HPDE6-E6E7 (cell line): ENCODE measurements around the gene SLC6A4.
"Not testable (repeated sequence)": the region's sequence is repeated elsewhere in the genome, so short reads cannot be mapped to it uniquely, and the experiment has no call there.

ENCODE experiments used
- DNase-seq: peaks from one replicate; pipeline ENCODE4 v3.0.0; 2011; ENCODE audit warnings: missing footprints; ENCODE audit errors: extremely low spot score

The SLC6A4 gene

DNA sequence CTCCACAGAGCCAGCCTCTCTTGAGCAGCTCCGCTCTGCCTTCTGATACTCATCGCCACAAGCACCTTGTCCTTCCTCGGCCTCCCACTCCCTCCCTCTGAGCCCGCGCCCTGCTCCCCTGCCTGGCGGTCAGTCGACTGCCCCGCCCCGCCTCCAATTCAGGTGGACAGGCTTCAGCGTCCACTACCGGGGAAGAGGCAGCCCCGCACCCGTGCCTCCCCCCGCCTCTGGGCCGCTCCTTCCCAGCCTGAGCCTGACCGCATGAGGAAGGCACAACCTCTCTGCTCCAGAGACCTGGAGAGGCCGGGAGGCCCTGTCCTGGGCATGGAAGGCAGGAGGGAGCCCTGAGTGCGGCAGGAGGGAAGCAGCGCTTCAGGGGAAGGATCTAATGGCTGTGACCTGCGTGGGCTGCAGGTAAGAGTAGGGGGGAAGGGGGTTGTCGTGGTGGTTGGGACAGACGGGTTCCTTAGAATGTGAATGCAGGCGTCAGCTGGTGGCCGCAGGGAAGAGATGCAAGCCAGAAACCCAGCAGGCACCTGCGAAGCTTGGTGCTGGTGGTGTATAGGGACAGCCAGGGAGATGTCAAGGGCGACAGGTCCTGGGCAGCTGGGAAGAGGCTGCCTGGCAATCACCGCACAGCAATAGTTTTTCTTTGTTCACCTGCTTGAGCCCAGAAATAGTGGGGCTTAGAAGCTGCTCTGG lies 3.0 kb upstream of the SLC6A4 start:
- DNase-seq, result no peak

DNA sequence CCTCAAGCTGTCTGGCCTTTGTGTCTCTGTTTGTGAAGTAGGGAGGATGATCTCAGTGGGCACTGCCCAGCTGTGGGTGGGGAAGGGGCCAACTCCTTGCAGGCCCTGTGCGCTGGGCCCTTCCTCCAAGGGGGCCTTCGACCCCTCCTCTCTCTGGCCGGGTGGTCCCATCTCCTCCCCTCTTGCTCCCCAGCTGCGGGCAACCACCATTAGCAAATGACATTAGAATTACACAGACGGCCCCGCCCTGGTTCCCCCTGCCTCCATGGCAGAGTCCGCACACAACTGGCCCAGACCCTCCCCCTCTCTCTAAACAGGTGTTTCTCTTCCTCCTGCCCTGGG lies 2.5 kb upstream of the SLC6A4 start:
- DNase-seq, result no peak

DNA sequence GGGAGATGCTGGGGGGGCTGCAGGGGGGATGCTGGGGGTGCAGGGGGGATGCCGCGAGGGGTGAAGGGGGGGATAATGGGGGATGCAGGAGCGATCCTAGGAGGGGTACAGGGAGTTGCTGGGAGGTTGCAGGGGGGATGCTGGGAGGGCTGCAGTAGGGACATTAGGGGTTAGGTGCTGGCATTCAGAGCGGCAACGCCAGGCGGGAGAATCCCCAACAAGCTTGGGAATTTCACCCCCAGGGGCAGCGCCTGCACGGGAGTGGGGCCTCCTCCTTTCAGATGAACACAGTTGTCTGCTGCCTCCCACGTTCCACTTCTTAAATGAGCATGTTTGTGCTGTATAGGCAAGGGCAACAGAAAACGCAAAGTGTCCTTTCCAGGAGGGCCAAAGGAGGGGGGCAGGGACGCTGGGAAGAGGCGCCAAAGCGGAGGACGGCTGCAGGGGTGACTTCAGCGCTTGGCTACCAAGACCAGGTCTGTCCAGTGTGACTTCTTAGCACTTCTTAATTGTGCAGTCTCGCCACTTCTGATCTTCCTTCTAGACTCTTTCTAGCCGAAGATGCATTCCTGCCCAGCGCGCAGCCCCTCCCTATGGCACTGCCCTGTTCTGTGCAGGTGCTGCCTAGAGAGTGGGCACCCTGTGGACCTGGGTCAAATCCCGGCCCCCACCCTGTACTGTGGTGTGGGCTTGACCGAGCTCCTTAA lies 2.0 kb upstream of the SLC6A4 start:
- no peak for DNase-seq

DNA sequence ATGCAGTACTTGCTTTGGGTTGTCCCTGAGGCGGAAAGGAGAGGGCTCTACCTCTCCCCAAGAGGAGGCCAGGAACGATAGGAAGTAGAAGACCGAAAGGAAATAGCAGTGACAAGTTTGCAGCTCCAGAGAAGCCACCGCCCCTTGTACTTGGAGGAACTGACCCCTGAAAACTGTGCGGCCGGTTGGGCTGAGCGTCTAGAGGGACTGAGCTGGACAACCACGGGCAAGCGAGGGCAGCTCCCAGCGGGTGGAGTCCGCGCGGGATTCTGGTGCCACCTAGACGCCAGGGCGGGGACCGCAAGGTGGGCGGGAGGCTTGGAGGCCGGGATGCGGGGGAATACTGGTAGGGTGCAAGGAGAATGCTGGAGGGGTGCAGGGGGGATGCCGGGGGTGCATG lies 1.3 kb upstream of the SLC6A4 start:
- peak; percentile 62 for DNase-seq

DNA sequence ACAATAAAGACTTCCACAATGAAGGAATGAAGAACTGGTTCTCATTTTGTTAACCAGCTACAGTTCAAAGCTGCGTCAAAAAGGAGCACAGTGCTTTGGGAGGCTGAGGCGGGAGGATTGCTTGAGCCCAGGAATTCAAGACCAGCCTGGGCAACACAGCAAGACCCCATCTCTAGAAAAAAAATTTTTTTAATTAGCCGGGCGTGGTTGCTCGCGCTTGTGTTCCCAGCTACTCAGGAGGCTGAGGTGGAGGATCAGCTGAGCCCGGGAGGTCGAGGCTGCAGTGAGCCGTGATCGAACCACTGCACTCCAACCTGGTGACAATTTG lies 764 bp upstream of the SLC6A4 start:
- no peak for DNase-seq

DNA sequence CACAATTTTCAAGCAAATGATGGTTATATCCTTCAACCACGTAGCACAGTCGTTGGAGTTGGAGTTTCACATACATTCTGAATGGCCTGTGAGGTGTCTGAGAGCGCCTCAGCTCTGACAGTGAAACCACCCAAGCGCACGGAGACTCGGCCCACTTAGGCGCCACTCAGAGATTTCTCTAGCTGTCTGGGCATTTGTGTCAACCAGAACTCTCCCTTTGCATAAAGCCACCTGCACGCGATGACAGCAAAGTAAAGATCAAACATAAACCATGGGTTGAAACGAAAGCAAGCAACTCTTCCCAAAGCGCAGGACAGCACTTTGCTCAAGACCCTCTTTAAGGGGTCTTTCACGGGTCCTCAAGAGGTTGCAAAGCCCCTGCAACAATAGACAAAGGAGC lies 533 bp downstream of the SLC6A4 start:
- no peak for DNase-seq

DNA sequence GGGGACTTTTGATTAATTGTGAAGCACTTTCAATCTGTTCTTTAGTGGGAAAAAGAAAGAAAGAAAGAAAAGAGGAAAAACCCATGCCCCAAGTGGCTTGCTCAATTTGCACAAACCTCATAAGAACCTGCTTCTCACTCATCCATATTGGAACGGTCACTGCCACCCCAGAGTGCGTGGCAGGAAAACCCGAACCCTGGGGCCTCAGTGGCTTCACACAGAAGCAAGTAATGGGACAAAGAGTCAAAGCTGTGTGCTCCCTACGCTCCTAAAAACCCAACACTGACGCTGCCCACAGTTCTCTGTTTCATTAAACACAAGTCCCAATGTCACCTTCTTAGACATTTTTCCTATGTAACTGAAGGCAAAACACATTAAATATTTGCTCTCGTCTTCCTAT lies 1.2 kb downstream of the SLC6A4 start:
- no peak for DNase-seq

DNA sequence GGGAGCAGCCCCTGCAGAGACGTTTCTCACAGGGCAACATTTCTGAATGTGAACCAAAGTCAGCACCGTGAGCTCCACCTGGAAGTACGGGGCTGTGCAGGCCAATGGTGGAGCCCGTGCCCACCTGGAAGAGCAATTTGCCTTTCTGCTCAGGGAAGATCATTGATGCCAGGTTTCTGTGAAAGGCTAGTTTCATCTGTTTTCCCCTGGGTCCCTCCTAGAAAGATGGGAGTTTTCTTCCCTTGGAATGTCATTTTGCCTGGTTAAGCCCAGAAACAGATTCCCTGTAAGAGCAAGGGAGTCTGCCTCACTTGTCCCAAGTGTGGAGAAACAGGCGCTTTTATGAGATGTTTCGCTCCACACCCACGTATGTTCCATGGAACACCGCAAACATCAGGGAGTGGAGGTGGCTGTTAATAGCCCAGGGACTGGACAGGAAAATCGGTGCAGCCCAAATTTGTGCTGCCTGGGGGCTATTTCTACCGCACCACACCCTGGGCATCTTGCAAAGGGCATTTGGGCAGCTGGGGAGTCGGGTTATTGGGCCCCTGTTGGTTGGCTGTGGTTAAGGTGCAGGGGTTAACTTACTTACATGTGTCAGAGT lies 2.6 kb downstream of the SLC6A4 start:
- DNase-seq, result no peak

DNA sequence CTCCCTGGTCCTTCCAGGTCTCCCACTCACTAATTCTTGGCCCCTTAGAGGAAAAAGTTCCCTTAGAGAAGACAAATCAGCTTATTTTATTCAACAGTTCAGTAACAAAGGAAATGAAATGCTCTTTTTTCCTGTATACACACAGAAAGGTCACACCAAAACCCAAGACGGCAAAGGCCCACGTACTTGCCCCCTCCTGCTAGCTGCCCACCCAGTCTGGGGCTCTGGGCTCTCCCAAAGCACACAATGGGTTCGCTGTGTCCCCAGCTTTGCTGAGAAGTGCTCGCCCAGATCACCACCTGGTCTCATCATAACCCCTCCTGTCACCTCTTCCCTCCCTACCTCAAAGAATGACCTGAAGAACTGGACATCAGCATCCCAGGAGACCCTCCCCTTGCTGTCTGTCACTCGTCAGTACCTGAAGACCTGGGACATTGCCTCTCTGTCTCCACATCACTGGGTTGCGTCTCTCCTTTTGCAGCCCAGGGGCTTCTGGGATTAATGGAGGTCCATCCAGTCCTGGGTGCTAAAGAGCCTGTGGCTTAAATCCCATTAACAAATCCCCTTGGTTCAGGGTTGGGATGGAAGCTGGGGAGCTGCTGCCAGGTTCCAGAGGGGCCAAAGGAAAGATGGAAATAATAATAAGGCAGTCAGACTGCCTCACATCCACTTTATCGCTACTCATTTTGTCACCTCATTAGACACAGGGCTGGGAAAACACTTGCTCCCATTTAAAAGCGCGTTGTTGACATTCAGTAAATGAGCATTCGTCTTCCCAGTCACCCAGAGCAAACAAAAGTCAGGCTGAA lies 3.3 kb downstream of the SLC6A4 start:
- no peak for DNase-seq

DNA sequence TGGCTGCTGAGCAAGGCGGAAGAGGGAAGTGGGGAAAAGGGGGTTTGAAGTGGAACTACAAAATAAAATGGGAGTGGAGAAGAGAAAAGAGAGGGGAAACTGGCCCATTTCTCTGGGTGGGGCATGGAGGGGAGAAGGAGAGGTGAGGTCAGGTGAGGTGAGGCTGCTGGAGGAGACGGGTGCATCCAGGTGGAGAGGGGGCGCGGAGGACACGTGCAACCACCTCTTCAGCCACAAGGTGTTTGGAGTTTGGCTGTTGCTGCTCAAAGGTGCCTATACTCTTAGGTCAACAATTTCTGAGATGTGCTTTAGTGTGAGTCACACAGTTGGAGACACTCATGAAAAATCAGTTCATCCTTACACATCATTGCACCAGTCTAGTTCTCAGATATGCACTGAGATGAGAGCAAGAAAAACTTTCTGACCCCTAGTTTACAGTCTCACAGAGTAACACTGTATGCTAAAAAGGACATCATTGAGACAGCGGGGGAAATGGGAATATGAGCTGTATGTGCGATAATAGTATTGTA lies 4.8 kb downstream of the SLC6A4 start:
- no peak for DNase-seq

DNA sequence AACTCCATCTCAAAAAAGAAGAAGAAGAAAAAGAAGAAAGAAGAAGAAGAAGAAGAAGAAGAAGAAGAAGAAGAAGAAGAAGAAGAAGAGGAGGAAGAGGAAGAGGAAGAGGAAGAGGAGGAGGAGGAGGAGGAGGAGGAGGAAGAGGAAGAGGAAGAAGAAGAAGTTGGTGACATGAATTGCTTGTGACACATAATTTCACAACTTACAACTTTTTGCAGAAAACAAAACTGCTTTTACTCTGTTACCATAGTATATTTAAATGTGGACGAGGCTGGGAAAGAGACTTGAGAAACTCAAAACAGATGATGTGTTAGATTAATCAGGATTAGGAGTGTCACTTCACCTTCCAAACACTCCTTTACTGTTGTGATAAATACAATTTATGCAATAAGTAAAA lies 5.5 kb downstream of the SLC6A4 start:
- not testable (repeated sequence) for DNase-seq

DNA sequence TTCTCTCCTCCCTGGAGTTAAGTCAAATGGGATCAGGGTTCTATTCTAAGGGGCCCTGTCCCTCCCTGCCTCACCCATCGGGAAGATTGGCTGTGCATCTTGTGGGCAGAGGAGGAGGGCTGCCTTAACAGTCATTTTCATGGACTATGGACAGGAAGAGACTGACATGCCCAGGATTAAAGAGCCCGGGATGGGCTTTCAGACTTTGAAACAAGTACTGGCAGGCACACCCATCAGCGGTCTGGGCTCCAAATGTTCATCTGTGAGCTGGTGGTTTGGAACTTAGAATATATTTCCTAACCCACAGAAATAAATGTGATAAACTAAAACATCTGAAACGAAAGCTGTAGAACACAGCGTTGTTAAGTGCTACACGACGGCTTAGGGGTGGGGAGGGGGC lies 6.5 kb downstream of the SLC6A4 start:
- DNase-seq, result no peak

DNA sequence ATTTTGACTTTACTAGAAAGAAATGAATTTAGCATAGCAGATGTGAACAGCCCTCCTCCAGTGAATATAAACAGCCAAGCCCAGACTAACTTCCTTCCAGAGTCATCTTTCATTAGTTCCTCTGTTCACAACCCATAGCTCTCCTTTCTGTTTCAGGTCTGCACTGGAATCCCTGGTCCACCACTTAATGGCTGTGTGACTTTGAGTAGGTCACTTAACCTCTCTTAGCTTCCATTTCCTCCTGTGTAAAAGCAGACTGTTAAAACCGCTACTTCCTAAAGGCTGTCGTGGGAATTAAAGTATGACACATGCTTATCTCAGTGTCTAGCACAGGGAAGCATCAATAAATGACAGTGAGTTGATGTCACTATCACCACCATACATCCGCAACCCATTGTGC lies 7.5 kb downstream of the SLC6A4 start:
- no peak for DNase-seq

DNA sequence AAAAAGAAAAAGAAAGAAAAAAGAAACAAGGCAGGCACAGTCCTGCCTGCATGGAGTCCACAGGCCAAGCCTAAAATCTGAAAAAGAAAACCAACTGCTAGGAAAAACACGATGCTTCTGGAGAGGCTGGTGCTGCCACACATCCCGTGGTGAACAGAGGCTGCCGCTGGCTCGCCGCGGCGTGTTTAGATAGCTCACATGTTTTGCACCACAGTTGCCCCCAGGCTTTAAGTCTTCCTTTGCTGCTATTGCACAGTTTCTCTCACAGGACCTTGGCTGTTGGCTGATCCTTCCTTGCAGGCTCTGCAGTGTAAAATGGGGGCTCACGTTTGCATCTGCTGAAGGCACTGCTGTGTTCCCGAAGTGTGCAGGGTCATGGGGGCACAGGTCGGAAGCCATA lies 8.6 kb downstream of the SLC6A4 start:
- DNase-seq, result no peak

DNA sequence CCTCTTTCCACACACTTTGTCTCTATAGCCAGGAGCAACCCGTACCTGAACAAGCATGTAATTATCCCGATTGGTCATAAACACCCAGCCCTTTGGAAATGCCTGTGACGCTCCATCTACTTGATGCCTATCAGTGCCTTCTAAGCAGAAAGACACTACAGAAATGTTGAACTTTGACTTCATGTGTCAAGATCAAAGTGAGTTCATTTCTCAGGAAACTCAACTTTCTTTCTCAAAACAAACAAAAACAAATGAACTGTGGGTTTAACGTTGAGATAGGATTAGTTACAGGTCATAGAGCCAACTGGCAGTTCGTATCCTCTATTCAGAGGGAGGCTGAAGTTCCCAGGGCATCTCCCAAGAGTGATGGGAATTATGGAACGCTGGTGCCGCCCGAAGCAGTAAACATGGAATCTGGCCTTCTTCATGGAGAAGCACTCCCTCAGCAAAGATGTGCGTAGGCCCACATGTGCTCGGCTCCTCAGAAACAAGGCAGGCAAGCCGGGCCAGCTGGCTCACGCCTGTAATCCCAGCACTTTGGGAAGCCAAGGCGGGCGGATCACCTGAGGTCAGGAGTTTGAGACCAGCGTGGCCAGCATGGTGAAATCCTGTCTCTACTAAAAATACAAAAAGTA lies 9.5 kb downstream of the SLC6A4 start:
- DNase-seq, result no peak

DNA sequence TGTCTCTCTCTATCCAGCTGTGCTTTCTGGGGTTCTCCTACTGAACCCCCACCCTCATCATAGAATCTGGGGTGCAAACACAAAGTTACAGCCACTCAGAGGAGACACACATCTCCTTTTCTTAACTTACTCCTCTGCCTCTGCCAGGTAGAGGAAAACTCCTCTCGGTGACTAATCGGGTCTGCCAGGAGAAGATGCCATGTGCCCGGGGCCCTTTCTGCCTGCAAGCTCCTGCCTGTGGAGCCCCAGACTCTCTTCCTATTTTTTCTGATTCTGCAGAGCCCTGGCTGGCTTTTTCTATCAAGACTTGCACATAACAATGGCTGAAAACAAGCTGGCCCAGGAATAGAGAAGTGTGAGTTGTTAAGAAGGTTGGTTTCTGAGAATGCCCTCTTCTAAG lies 10.4 kb downstream of the SLC6A4 start:
- peak; percentile 58 for DNase-seq

DNA sequence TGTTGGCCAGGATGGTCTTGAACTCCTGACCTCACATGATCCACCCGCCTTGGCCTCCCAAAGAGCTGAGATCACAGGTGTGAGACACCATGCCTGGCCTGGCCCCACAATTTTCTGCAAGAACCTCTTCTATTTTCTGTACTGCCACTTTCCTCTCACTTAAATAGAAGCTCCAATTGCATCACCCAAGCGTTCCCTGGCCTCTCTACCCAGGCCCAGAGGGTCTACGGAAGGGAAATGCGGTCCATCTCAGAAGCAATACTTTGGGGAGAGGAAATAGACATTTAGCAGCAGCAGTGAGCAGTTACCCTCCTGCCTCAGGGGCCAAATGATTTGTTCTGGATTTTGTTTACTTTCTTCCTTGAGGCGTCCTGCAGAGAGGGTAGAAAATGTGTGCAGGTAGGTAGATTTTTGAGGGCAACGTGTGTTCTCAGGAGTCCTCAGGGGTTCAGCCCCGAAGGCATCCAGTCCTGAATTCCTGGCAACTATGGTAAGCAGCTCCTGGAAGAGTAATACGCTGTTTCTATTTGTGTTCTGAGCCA lies 11.0 kb downstream of the SLC6A4 start:
- DNase-seq, result no peak

DNA sequence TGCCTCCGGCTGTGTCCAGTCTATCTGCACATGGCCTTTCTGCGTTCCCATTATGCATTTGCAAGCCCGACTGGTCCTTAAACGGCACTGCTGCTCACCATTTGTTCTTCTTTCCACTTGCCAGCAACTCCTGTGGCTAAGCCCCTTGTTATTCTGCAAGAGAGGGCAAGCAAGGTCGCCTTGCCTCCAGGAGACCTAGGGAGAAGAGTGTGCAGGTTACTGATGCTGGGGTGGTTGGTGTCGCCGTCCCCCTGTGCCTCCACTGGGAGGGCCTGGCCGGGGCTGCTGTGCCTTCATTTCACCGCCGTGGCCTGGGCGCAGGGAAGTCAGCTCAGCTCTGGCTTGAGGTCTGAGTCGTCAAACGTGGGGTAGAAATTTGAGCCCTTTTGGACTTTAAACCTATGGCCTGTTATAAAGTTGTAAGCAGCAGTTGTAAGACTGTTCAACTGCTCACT lies 12.7 kb downstream of the SLC6A4 start:
- DNase-seq, result no peak

DNA sequence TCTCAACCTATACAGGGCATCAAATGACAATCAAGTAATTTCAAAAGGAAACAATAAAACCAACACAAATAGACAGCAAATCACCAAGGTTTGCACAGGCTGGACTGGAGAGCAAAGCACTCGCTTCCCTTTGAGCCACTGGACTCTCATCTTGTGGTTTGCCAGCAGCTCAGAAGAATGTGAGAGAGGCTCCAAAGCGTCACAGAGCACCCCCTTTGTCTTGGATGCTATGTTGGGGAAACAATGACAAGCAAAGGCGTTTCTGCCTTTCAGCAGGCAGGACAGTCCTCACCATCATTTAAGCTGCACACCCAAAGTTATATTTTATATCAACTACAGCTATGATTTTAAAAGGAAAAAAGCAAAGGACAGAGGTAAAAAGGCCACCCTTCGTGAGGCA lies 13.2 kb downstream of the SLC6A4 start:
- no peak for DNase-seq

DNA sequence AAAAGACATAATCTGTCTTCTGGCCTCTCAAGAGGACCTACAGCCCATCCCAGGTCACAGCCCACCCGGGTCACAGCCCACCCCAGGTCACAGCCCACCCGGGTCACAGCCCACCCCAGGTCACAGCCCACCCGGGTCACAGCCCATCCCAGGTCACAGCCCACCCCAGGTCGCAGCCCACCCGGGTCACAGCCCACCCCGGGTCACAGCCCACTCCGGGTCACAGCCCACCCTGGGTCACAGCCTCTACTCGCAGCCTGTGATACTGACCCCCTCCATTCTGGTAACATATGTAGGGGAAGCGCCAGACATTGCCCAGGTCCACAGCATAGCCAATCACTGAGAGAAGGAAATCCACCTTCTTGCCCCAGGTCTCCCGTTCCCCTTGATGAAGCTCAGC lies 14.2 kb downstream of the SLC6A4 start:
- no peak for DNase-seq

DNA sequence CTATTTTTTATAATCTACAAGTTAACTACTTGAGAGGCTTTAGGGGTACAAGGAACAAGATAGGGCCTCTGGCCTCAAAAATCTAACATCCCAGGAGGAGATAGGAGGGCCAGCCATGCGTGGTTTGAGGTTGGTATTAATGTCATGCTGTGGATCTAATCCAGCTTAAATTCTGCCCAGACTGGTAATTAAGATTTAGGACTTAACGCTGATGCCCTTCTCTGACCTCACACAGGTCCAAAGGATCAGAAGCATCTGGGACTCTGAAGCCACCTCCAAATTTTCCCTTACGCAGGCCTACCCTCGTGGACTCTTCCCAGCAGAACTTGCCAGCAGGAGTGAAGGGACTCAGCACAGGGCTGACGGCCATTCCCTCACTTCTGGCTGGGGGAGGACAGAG lies 15.1 kb downstream of the SLC6A4 start:
- DNase-seq, result no peak

DNA sequence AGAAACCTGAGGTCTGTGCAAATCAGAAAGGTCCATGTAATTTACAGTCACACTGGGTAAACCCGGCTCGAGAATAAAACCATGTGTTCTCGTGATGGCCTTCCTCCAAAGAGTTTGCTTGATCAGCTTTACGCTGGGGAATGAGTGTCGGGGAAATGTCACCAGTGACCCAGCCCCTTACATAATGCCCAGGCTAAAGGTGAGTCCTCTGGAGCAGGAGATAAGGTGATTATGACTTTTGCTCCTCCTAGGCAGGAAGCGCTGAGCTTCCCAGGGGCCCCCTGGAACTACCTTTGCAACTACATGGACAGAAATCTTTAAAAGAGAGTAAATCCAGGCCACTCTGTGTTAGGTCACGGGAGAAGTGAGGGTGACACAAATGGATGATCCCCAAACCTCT lies 15.7 kb downstream of the SLC6A4 start:
- no peak for DNase-seq
